HG02943 (cell line): ENCODE results near the gene POLR2F.
"Not testable (repeated sequence)": the region's sequence is repeated elsewhere in the genome, so short reads cannot be mapped to it uniquely, and the experiment has no call there.

ENCODE experiments used
- ATAC-seq: cut with Tn5 transposase; IDR thresholded peaks from one replicate; pipeline ENCODE4 v1.9.1; 2021; ENCODE audit warnings: mild to moderate bottlenecking, low read depth, moderate library complexity; ENCODE audit not compliant: unreplicated experiment

Gene POLR2F

DNA sequence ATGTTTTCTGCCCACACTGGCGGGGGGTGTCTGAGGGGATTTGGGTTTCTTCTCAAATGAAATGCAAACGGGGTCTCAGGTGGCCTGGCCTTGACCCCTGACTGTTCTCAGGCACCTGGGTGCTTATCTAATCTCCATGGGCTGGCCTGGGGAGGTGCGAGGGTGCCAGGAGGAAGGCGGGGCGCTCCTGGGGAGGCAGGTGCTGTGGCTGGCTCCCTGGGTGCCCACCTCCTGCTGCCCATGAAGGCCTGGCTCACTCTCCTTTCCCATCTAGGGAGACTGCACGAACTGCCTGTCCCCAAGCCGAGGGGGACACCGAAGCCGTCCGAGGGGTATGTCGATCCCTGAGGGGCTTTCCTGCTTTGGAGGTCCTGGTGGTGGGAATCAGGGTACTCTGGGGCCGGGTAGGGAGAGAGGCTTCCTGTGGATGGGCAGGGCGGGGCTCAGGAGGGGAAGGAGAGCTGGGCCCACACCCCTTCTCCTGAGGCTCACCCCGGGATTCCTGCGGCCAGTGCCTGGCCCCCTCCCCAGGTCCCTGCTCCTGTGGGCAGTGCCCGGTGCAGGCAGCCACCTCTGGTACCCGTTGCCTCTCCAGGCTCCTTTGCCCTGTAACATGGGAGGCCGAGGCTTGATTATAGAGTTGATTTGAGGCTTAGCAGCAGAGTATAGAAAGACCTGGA lies 29.0 kb upstream of the POLR2F start:
- no peak for ATAC-seq

DNA sequence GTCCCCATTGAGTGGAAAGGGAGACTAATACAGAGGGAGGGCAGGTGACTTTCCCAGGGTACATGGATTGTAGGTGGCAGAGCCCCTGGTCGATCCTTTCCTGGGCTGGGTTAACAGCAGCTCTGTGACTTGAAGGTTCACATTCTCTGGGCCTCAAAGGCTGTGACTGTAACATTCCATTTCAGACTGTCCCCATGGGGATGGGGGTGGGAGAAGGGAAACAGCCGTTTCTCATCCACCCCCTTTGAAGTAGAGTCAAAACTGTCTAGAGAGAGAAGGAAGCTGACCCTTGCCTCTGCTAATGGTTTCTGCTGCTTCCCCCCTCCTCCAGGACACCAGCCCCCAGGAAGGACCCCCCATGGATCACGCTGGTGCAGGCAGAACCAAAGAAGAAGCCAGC lies 28.2 kb upstream of the POLR2F start:
- ATAC-seq = no peak

DNA sequence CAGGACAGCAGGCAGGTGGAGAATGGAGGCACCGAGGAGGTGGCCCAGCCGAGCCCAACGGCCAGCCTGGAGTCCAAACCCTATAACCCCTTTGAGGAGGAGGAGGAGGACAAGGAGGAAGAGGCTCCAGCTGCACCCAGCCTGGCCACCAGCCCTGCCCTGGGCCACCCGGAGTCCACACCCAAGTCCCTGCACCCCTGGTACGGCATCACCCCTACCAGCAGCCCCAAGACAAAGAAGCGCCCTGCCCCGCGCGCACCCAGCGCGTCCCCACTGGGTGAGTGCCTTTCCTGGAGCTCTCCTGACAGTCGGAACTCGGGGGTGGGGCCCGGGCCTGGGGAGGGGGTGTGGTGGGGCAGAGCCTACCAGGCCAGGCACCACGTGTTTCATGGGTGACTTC lies 27.7 kb upstream of the POLR2F start:
- ATAC-seq = no peak

DNA sequence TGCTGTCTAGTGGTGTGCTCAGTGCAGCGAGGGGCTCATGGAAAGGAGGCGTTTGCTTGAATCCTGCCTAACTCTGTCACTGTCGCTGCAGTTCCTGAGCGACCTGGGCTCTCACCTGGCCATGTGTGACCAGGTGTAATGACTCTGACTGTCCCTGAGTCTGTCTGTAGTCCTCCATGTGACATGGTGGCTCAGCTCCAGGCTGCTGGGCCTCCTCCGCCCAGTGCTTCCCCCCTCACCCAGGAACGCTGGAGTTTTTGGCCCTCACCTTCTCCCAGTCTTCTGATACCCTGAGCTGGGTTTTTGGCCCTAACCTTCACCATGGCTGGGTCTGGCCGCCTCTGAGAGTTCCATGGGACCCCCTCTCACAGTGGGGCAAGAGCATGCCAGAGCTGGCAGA lies 27.1 kb upstream of the POLR2F start:
- ATAC-seq = no peak

DNA sequence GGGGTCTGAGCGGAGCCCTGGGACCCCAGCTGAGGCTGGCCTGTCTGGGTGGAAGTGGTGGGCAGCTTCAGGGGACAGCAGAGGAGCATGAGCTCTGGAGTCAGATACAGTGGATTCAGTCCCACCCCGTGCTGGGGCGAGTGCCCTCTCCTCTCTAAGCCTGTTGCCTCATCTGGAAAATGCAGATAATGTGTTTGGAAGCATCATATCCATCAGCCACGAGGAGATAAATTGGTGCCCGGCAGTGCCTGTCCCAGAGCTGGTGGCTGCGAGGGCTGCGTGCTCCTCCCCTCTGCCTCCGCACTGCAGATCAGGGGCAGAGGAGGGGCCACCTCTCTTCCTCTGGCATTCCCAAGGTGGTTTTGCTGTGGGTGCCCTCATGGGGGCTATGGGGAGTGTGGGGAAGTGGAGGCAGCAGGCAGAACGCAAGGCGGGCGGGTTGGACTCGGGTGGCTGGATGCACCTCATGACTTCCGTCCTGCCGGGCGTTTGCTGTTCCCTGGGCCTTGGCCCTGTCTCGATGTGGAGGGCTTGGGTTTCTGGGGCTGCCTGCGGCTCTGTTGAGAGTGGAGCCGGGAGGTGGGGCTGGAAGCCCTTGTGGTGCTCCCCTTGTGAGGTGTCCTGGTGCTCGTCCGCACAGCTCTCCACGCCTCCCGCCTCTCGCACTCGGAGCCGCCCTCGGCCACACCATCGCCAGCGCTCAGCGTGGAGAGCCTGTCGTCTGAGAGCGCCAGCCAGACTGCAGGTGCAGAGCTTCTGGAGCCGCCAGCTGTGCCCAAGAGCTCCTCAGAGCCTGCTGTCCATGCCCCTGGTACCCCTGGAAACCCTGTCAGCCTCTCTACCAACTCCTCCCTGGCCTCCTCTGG lies 26.5 kb upstream of the POLR2F start:
- no peak for ATAC-seq

DNA sequence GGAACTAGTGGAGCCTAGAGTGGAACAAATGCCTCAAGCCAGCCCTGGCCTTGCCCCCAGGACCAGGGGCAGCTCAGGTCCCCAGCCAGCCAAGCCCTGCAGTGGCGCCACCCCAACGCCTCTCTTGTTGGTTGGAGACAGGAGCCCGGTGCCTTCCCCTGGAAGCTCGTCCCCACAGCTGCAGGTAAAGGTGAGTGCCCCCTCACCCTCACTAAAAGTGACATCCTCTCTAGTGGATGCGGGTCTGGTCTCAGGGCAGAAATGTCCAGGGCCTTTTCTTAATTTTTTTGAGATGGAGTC lies 25.9 kb upstream of the POLR2F start:
- ATAC-seq = no peak

DNA sequence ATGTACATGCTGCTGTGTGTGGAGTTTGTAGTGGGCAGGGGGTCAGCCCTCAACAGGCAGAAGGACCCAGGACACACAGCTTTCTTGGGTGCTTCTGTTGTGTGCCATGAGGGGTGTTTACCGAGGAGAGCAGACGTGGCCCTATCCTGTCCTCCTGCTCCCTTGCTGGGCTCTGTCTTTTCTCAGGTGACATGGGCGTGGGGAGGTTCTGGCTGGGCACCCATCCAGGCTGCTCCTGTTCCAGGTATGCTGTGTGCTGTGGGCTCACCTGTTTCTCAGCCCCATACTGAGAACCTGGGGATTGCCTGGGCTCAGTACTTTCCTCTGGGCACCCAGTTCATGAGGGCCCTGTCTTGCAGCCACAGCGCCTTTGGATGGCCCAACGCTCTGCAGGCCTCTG lies 24.1 kb upstream of the POLR2F start:
- ATAC-seq = no peak

DNA sequence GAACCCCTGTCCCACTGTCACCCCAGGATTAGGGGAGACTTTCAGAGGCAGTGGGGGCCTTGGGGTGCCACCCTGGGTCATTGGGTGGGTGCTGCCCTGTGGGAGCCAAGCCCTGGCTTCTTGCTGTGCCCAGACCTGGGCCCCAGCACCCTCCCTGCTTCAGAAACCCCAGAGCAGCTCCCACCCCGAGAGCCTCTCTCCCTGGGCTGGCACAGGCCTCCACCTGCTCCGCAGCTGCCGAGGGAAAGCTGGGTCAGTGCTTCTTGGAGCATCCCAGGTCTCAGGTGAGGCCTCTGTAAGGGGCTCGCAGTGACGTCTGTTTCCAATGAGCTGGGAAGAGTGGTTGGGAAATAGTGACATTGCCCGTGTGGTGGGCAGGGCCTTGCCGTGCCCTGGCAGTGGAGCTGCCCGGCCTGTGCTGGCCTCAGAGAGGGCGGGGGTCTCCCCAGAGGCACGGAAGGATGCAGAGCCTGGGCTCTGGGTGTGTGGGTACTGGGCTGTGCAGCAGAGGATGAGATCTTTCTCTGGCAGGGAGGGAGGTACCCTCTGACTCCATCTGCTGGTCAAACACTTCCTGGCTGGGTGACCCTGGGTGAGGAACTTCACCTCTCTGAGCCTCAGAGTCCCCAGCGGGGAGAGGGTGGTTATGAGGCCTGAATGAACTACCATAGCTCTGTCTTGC lies 23.1 kb upstream of the POLR2F start:
- ATAC-seq = no peak

DNA sequence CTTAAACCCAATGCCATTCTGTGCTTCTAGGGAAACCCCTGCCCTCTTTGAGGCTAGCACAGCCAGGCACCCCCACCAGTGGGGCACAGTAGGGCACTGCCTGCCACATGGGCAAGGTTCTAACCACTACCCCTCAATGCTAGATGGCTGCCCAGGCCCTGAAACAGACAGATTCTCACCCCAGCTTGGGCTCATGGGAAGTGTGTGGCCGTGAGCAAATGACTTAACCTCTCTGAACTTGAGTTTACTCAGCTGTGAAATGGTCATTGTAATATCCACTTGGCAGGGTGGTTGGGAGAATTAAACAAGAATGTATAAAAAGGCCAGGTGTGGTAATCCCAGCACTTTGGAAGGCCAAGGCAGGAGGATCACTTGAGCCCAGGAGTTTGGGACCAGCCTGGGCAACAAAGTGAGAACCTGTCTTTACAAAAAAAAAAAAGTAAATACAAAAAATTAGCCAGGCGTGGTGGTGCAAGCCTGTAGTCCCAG lies 22.5 kb upstream of the POLR2F start:
- no peak for ATAC-seq

DNA sequence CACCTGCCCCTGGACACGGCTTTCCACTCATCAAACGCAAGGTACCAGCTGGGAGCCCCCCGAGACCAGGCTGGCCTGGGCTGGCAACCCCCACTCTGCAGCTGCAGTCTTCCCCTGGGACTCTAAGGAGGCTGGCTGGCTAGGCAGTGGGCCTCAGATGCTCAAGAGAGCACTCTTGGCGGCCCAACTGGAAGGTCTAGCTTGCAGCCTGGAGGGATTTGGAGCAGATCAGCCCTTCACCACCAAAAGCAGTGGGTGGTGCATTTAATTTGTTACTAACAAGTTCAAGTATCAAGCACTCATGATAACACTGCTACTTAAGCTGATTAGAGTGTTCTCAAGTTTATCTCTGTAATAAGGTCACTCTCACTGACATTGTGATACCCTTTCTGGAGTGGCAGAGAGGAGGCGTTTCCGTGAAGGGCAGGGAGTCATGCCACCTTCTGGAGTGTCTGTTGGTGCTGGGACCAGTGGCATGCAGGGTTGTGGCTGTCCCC lies 21.6 kb upstream of the POLR2F start:
- ATAC-seq = no peak

DNA sequence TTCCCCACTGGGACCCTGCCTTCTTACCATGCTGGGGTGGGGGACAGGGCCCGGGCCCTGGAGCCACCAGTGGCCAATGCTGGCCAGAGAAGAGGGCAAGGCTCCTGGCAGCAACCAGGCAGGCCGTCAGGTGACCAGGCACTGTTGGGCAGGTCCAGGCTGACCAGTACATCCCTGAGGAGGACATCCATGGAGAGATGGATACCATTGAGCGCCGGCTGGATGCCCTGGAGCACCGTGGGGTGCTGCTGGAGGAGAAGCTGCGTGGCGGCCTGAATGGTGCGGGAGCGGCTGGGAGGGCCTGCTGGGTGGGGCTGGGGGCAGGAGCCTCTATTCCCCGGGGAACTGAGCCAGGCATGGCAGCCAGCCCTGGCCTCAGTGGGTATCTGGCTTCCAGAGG lies 21.1 kb upstream of the POLR2F start:
- ATAC-seq = no peak

DNA sequence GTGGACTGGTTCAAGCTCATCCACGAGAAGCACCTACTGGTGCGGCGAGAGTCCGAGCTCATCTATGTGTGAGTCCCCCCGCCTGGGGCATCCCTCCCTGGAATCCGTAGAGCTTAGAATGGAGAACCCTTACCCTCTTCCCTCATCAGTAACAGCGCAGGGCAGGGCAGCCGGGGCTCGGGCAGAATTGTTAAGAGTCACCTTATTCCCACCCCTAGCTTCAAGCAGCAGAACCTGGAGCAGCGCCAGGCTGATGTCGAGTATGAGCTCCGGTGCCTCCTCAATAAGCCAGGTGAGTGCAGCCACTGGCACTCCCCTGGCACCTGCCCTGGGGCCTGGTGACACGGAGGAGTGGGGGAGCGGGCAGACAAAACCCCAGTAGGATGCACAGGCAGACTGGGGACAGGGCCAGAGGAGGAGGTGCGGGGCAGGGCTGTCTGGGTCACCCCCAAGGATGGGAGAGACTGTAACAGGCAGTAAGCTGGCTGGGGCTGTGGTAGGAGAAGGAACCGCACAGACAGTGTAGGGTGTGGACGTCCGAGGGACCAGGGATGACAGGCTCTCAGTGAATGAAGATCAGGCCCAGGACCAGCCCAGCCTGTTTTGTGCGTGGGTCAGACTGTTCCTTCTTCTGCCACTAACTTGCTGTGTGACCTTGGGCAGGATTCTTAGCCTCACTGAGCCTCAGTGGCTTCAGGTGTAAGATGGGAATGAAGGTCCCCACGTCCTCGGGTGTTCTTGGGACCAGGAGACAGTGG lies 20.5 kb upstream of the POLR2F start:
- ATAC-seq = no peak

DNA sequence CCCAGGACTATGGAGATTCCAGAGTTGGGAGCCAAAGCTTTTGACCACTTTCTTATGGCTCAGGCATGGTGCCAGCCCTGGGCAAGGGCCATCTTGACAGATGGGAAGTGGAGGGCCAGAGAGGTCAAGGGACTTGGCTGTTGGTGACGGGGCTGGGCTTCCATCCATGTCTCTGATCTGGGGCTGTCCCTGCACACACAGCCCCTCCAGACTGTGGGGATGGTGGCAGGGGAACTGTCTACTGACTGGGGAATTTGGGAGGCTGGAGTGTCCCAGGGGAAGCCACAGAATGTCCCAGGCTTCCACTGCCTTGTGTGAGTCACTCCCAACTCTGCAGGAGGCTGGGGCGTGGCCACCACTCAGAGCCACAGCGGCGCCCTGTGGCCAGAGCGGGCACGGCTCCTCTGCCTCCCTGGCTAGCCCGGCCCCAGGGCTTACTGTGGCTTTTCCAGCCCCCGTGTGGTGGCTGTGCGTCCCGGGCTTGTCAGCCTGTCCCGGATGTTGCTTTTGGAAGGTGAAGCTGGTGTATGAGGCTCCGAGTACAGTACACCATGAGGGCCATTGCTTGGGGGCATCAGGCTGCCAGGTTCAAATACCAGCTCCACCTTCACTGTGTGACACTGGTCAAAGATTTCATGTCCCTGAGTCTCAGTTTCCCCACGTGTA lies 19.7 kb upstream of the POLR2F start:
- ATAC-seq = no peak

DNA sequence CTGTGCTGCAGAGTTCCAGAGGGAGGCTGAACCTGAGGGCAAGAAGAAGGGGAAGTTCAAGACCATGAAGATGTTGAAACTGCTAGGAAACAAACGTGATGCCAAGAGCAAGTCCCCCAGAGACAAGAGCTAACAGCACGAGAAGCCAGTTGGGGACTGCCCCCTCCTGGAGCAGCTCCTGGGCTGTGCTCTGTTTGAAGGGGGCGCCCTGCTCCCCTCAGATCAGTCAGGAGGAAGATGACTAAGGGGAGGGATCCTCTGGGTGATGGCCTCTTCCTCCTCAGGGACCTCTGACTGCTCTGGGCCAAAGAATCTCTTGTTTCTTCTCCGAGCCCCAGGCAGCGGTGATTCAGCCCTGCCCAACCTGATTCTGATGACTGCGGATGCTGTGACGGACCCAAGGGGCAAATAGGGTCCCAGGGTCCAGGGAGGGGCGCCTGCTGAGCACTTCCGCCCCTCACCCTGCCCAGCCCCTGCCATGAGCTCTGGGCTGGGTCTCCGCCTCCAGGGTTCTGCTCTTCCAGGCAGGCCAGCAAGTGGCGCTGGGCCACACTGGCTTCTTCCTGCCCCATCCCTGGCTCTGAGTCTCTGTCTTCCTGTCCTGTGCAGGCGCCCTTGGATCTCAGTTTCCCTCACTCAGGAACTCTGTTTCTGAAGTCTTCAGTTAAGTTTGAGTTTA lies 12.7 kb upstream of the POLR2F start:
- no peak for ATAC-seq

DNA sequence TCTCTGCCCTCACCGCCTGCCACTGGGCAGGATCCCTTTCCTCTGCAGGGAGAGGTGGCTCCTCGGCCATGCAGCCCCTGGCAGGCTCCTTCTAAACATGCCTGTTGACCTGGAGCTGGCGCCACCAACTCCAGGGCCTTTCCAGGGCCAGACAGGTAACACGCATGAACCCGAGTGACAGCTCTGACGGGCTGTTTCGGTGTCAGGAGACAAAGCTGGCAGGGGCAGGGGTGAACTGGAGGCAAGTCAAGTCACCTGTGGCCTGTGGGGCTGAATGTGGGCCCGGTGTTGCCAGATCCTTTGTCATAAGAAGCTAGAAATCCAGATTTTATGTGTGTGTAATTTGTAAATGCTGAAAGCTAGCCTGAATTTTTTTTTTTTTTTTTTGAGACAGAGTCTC lies 11.4 kb upstream of the POLR2F start:
- no peak for ATAC-seq

DNA sequence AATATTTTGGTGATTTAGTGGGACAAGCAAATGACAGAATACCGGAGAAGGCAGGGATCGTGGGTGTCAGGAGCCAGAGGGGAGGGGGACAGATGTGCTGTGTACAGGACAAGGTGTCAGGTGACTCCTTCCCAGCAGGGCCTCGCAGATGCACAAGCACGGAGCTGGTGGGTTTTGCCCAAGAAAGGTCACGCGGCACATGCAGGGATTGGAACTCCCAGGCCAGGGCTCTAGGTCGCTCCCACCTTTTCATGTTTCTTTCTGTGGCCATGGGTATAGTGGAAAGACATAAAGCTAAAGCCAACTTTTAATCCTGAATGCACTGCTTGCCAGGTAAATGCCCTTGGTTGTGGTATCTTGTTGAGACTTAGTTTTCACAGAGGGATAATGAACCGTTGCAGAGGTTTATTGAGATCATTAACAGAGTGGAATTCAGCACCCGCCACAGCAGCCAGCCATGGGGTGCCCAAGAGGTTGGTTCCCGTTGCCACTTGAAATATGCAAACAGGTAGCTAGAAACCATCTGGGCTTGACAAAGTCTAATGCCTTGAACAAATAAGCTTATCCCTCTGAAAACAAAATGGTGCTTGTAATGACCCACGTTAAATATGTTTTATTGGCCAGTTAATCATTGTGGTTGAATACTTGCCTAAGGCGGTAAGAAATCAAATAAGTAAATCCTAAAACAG lies 10.2 kb upstream of the POLR2F start:
- no peak for ATAC-seq

DNA sequence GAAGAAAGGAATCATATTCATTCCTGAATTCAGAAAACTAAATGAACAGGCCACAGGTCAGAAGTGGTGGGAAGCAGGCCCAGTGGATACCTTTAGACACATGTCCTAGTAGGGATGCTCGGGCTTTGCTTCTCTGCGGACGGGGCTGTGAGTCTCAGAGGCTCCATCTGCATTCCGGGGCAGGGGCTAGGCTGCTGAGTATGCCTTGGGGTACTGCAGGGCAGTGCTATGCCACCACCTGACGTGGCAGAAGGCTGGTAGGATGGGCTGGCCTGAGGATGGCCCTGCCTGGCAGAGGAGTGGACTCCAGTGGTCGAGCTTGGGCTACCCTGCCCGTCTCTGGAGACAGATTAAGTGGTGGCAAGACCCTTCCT lies 9.7 kb upstream of the POLR2F start:
- ATAC-seq = no peak

DNA sequence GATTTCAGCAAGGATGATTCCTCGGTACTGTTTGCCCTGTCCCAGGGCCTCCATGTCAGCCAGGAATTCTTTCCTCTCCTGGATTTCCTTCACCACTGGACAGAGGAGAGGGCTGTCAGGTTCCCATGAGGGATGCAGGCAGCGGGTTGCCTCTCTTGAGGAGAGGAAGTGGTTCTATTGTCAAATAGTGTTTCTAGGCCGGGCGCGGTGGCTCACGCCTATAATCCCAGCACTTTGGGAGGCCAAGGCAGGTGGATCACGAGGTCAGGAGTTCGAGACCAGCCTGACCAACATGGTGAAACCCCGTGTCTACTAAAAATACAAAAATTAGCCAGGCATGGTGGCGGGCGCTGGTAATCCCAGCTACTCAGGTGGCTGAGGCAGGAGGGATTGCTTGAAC lies 9.1 kb upstream of the POLR2F start:
- ATAC-seq = not testable (repeated sequence)

DNA sequence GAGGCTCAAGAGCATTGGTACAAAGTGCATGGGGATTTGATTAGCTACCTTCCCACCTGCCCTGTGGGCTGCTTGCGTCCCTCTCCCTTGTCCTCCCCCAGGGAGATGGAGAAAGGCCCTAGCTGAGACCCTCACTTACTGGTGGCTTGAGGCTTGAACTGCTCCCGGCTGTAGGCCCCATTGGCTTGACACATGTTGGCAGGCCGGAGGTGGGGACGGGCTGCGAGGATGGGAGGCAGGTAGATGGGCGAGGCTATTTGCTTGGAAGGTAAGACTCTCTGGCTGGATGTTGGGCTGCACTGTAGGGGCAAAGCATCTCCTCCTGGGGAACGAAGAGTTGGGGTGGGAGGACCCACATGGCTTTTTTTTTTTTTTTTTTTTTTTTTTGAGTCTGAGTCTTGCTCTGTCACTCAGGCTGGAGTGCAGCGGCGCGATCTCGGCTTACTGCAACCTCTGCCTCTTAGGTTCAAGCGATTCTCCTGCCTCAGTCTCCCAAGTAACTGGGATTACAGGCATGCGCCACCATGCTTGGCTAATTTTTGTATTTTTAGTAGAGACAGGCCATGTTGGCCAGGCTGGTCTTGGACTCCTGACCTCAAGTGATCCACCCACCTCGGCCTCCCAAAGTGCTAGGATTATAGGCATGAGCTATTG lies 6.2 kb upstream of the POLR2F start:
- not testable (repeated sequence) for ATAC-seq
